Activated CD8-positive, alpha-beta memory T cell treated with anti-CD3 and anti-CD28 coated beads, Interleukin-2, amount 50 U/mL, for 48 hours (primary cell): ENCODE data around the gene ISOC1.

Source experiments
- DNase-seq: peaks from one replicate; pipeline ENCODE4 v3.0.0-alpha.2; 2020

The ISOC1 gene

GRCh38 chr5:129137637-129138036, 43.1 kb downstream of the ISOC1 start:
- DNase-seq = no peak

GRCh38 chr5:129141078-129141477, 46.5 kb downstream of the ISOC1 start:
- DNase-seq = no peak

- DNase-seq = no peak
Measured at GRCh38 chr5:129141696-129142095, 47.1 kb downstream of the ISOC1 start.

GRCh38 chr5:129155876-129156275, 61.3 kb downstream of the ISOC1 start:
- DNase-seq = no peak

- no peak for DNase-seq
Measured at GRCh38 chr5:129161830-129162229, 67.3 kb downstream of the ISOC1 start.
